RWPE2 (cell line): Measurements from ENCODE around the gene ZNF813.

Source experiments
- ATAC-seq: fragments of 200-7000 bp; cut with Tn5 transposase; 3 replicates; pipeline ENCODE4 v1.9.1; 2021; ENCODE audit warnings: low read depth
- DNase-seq: peaks from one replicate; pipeline ENCODE4 v3.0.0-alpha.2; 2020; ENCODE audit warnings: low spot score
- H3K27ac ChIP-seq: fragments of 450-650 bp; 2 replicates; pipeline ENCODE4 v1.5.1; 2017; ENCODE audit warnings: mild to moderate bottlenecking; ENCODE audit not compliant: poor library complexity, severe bottlenecking
- H3K27me3 ChIP-seq: fragments of 250-450 bp; sonication (Bioruptor Pico); 2 replicates; pipeline ENCODE4 v1.5.1; 2021; ENCODE audit warnings: mild to moderate bottlenecking, moderate library complexity; ENCODE audit not compliant: insufficient read depth, poor library complexity, severe bottlenecking
- H3K36me3 ChIP-seq: fragments of 250-450 bp; sonication (Bioruptor Pico); 2 replicates; pipeline ENCODE4 v1.5.1; 2020; ENCODE audit warnings: low read depth, mild to moderate bottlenecking, moderate library complexity
- H3K4me1 ChIP-seq: fragments of 250-450 bp; sonication (Bioruptor Pico); 2 replicates; pipeline ENCODE4 v1.5.1; 2021; ENCODE audit warnings: mild to moderate bottlenecking, moderate library complexity; ENCODE audit not compliant: insufficient read depth, poor library complexity, severe bottlenecking
- H3K4me3 ChIP-seq: fragments of 250-450 bp; sonication (Bioruptor Pico); 2 replicates; pipeline ENCODE4 v1.5.1; 2021; ENCODE audit warnings: mild to moderate bottlenecking, moderate library complexity; ENCODE audit not compliant: severe bottlenecking
- H3K9me3 ChIP-seq: fragments of 250-450 bp; sonication (Bioruptor Pico); 2 replicates; pipeline ENCODE4 v1.5.1; 2021; ENCODE audit warnings: mild to moderate bottlenecking, moderate library complexity; ENCODE audit not compliant: severe bottlenecking
- CTCF ChIP-seq: fragments of 450-650 bp; IDR thresholded peaks from one replicate; pipeline ENCODE4 v1.5.1; 2017; ENCODE audit warnings: mild to moderate bottlenecking, moderate library complexity; ENCODE audit not compliant: poor library complexity, severe bottlenecking

Gene ZNF813

GRCh38 chr19:53520547-53521372, 53.2 kb downstream of the ZNF813 start:
- Histone ChIP-seq H3K9me3 (no peaks in the 10 kb centered on the region), H3K36me3 (peaks cover 11% of the 10 kb centered on the region), H3K4me3 (peak overlapping the region; percentile 60), H3K4me1 (no peaks in the 10 kb centered on the region), H3K27ac (peak overlapping the region; percentile 46), H3K27me3 (no peaks in the 10 kb centered on the region)
- TF ChIP-seq CTCF: no peak
- DNase-seq (peak; percentile 94), ATAC-seq (peak; percentile 98)

GRCh38 chr19:53521373-53522202, 54.1 kb downstream of the ZNF813 start:
- H3K4me1 ChIP-seq: no peaks in the 10 kb centered on the region
- H3K4me3 ChIP-seq: peak overlapping the region; percentile 60
- H3K27ac ChIP-seq: peak overlapping the region; percentile 46
- DNase-seq: no peak
- ATAC-seq: peak; percentile 1; the same call in 1 of the 3 replicates
- no peak for TF ChIP-seq CTCF
- peaks cover 15% of the 10 kb centered on the region for H3K36me3 ChIP-seq
- H3K27me3 ChIP-seq: no peaks in the 10 kb centered on the region
- H3K9me3 ChIP-seq: no peaks in the 10 kb centered on the region

GRCh38 chr19:53525922-53526321, 58.4 kb downstream of the ZNF813 start:
- no peak for TF ChIP-seq CTCF
- Histone ChIP-seq H3K36me3 (peaks cover 21% of the 10 kb centered on the region), H3K9me3 (no peaks in the 10 kb centered on the region), H3K27ac (no peak overlapping the region), H3K4me1 (no peaks in the 10 kb centered on the region), H3K4me3 (no peak overlapping the region), H3K27me3 (no peaks in the 10 kb centered on the region)
- DNase-seq: no peak
- ATAC-seq: no peak

- no peak for ATAC-seq
- no peaks in the 10 kb centered on the region for H3K27me3 ChIP-seq
- TF ChIP-seq CTCF: no peak
- peaks cover 14% of the 10 kb centered on the region; the same call in 1 of the 2 replicates for H3K36me3 ChIP-seq
- H3K4me1 ChIP-seq: no peaks in the 10 kb centered on the region
- no peaks in the 10 kb centered on the region for H3K9me3 ChIP-seq
- H3K27ac ChIP-seq: no peak overlapping the region
- H3K4me3 ChIP-seq: no peak overlapping the region
- no peak for DNase-seq
Observed at GRCh38 chr19:53530622-53531021, 63.1 kb downstream of the ZNF813 start.
